Stimulated activated CD4-positive, alpha-beta T cell treated with anti-CD3 and anti-CD28 coated beads, Interleukin-2, amount 100 ng/mL, for 48 hours (primary cell): Measurements from ENCODE around the gene SDC3.

Source experiments
- DNase-seq, 2 donors: peaks; one replicate each; pipeline ENCODE4 v3.0.0-alpha.2; 2020

SDC3 gene

GRCh38 chr1:30845904-30846290 lies 62.7 kb downstream of the SDC3 start:
- no peak for DNase-seq

- no peak for DNase-seq
These were observed 63.2 kb downstream of the SDC3 start for GRCh38 chr1:30845237-30845903.

DNA sequence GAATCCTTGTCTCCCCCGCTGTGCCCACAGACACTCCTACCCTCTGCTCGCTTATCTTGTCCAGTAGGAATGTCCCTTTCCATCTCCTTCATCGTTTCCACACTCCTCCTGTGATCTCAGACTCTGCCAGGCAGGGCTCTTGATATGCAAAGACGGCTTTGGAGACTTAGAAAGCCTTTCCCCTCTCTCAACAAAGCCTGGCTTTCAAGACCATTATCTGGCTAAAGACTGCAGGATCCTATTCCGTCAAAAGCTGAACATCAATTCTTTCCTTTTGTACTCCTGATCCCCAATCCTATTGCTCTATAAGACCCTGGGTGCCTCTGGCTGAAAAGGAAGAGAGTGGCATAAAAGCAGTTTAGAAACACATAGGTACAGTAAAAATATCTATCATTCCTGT lies 63.9 kb downstream of the SDC3 start:
- DNase-seq, result no peak

GRCh38 chr1:30842697-30843354 lies 65.7 kb downstream of the SDC3 start:
- DNase-seq, result no peak

GRCh38 chr1:30840904-30841598 lies 67.5 kb downstream of the SDC3 start:
- no peak for DNase-seq

- no peak for DNase-seq
These were observed 68.7 kb downstream of the SDC3 start for GRCh38 chr1:30839827-30840359.

- no peak for DNase-seq
These were observed 69.6 kb downstream of the SDC3 start for GRCh38 chr1:30838996-30839395.

GRCh38 chr1:30837653-30838052 lies 70.9 kb downstream of the SDC3 start:
- DNase-seq, result no peak

DNA sequence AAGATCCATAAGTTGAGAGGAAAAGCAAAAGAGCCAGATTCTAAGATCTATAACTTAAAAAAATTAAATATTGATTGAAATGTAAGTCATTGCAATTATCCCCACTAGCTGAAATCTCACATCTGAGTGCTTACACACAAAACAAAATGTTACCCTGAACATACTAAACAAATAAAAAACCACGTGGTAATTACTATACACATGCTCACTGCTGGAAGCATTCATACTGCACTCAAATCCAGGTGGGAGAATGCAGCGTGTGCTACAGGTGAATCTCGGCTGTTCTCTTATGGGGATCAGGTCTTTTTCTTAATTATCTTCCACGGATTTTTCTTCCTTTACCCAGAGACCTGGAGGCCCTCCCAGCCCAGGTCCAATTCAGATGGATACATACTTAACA lies 74.3 kb downstream of the SDC3 start:
- no peak for DNase-seq

DNA sequence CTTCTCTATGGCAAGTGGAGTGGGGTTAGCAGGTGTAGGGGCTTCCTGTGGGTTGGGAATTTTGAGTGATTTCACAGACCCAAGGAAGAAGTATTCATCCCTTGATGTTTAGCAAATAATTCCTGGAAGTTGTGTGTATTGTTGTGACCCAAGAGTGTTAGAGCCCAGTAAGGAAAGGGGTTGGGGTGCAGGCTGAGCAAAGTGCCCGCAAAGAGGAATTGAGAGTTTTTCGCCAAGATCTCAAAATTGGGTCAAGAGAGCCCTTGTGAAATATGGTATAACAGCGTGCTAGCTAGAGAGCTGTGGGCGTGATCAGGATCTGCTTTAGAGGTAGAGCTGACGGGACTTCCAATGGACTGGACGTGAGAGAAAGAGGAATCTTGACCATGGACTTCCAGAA lies 78.0 kb downstream of the SDC3 start:
- no peak for DNase-seq

- DNase-seq, result no peak
These were observed 78.7 kb downstream of the SDC3 start for GRCh38 chr1:30829889-30830288.

- no peak for DNase-seq
These were observed 83.7 kb downstream of the SDC3 start for GRCh38 chr1:30824736-30825429.

GRCh38 chr1:30823969-30824735 lies 84.4 kb downstream of the SDC3 start:
- DNase-seq, result peak; percentile 44 to 52

DNA sequence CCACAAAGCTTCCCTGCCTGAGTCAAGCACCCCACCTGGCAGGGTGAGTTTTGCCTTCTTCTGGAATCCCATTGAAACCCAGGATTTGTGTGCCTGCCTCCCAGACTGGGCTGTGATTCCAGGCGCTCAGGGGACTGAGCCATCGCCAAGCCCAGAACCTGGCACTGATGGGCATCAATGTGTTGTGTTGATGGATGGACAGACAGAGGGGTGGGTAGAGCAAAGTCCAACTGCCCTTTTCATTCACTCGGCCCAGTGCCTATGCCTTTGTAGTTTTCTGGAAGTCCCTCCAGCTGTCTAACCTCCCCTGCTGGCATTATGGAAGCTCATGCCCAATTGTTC lies 85.0 kb downstream of the SDC3 start:
- DNase-seq, result no peak

DNA sequence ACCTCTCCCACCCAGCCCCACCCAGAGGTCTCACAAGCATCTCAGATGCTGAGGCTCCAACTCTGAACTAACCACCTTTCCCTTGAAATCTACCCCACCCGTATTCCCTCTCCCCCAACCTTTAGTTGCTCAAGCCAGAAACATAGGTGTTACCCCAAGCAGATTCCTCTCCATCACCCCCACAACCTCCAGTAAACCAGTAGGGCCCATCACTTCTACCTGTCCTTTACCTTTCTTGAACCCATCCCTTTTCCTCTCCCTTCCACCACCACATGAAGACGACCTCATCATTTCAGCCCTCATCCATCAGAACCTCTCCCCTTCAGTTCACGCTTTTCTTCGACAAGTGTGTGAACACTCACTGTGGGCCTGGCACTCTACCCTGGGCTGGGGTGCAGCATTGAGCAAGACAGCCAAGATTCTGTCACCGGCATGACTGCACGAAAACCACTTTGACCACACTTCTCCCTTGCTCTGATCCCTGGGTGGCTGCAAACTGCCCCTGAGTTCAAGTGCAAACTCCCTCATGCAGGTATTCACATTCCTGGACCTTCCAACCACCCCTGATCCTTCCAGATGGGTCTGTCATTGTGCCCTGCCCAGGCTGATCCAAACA lies 85.5 kb downstream of the SDC3 start:
- no peak for DNase-seq

- no peak for DNase-seq
These were observed 86.6 kb downstream of the SDC3 start for GRCh38 chr1:30822006-30822405.

- no peak for DNase-seq
These were observed 88.3 kb downstream of the SDC3 start for GRCh38 chr1:30820299-30820698.
